ENCODE results near the gene FBXL12. TPM values are rescaled to one million over a fixed set of nuclear protein-coding genes. Genes with fewer than 3 reads are reported as not detected.
A peak's percentile ranks its signal among the peaks of the same experiment; 100 is the strongest.
"Not testable (repeated sequence)": the region's sequence is repeated elsewhere in the genome, so short reads cannot be mapped to it uniquely, and the experiment has no call there.

Gene FBXL12
- polyA plus RNA-seq, 6 donors from 2014 or later = 12.6 to 24.7 (median 13.4) TPM

DNA sequence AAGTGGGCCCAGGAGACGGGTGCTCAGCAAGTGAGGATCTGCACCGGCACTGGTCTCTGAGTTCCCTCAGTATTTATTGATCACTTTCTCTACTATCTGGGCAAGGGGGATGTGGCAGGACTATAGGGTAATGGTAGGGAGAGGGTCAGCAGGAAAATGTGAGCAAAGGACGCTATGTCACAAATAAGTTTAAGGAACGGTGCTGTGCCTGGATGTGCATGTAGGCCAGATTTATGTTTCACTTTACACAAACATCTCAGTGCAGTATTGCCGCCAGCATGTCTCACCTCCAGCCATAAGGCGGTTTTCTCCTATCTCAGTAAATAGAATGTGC lies 34.7 kb downstream of the FBXL12 start:
- peaks cover 14 to 29% (median 18%) of the 10 kb centered on the region in 3 donors for H3K4me1 Mint-ChIP-seq
- H3K9me3 Mint-ChIP-seq; H3K36me3 Mint-ChIP-seq; ATAC-seq (ENCODE audit: low read depth in 2 of 2); DNase-seq; H3K27me3 Mint-ChIP-seq: not testable (repeated sequence)
- H3K27ac Mint-ChIP-seq = peak overlapping the region in 1 of 6 donors; percentile 2
- peak overlapping the region in 6 of 8 donors; percentile 1 to 94 (median 43) for H3K4me3 Mint-ChIP-seq

DNA sequence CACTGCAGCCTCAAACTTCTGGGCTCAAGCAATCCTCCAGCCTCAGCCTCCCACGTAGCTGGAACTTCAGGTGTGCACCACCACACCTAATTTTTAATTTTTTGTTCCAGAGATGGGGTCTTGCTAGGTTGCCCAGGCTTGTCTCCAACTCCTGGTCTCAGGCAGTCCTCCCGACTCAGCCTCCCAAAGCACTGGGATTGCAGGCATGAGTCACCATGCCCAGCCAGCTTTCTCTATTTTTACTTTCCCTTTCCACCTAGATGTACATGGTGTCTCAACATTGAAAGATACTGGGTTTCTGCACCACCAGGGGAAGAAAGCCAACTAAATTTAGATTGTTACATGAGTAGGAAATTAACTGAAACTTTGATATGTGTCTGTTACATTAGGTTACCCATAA lies 36.5 kb downstream of the FBXL12 start:
- Mint-ChIP-seq H3K4me1 (peaks cover 14 to 29% (median 15%) of the 10 kb centered on the region in 3 donors), H3K27ac (no peak overlapping the region), H3K36me3 (peaks cover 6 to 8% of the 10 kb centered on the region in 2 donors), H3K27me3 (no peaks in the 10 kb centered on the region), H3K4me3 (no peak overlapping the region), H3K9me3 (peaks cover 0 to 10% (median 7%) of the 10 kb centered on the region in 7 donors)
- ATAC-seq (ENCODE audit: low read depth in 2 of 2) (no peak), DNase-seq (no peak)

GRCh38 chr19:9768175-9769112 lies 50.4 kb downstream of the FBXL12 start, which contains the start of gene ZNF846:
Gene ZNF846, minus strand, starts transcription at chr19:9768738. Its CDS starts 3,788 bp downstream, at chr19:9764950.
- H3K27me3 Mint-ChIP-seq = no peaks in the 10 kb centered on the region
- peaks cover 4 to 16% (median 10%) of the 10 kb centered on the region in 3 donors for H3K4me1 Mint-ChIP-seq
- ATAC-seq (ENCODE audit: low read depth in 2 of 2) (peak; percentile 92 to 95), DNase-seq (peak; percentile 89)
- H3K36me3 Mint-ChIP-seq = peaks cover 3 to 5% of the 10 kb centered on the region in 2 donors
- peaks cover 2 to 13% (median 6%) of the 10 kb centered on the region in 7 donors for H3K9me3 Mint-ChIP-seq
- H3K4me3 Mint-ChIP-seq = peak within 1 kb of the TSS; percentile 92 to 100 (median 98)
- peak within 1 kb of the TSS; percentile 96 to 99 (median 98) for H3K27ac Mint-ChIP-seq

Other genes starting within 250 kb of the FBXL12 start
- 1 to 10 TPM; 3.1 to 6.8 (median 5.3) TPM for gene ZNF121, start 234.6 kb downstream of the FBXL12 start, polyA plus RNA-seq (ENCODE audit: low read depth in 6 of 6)
- gene ZNF561, start 197.8 kb downstream of the FBXL12 start, polyA plus RNA-seq (ENCODE audit: low read depth in 6 of 6) = 10 to 100 TPM in 5 of 6 donors, 1 to 10 TPM in 1; 8.7 to 28.2 (median 13.1) TPM
- gene ZNF562, start 144.0 kb downstream of the FBXL12 start, polyA plus RNA-seq (ENCODE audit: low read depth in 6 of 6) = 1 to 10 TPM in 5 of 6 donors, under 1 TPM in 1; 0.29 to 8.5 (median 6.0) TPM
- 10 to 100 TPM in 1 of 6 donors, 1 to 10 TPM in 4, not detected in 1; 5.2 to 12.0 (median 6.6) TPM for gene ZNF846, start 50.3 kb downstream of the FBXL12 start, polyA plus RNA-seq (ENCODE audit: low read depth in 6 of 6)
- 100 to 1,000 TPM; 401 to 570 (median 499) TPM for gene UBL5, start 8.8 kb upstream of the FBXL12 start, polyA plus RNA-seq (ENCODE audit: low read depth in 6 of 6)
- gene PIN1, start 16.2 kb upstream of the FBXL12 start, polyA plus RNA-seq (ENCODE audit: low read depth in 6 of 6) = 100 to 1,000 TPM in 1 of 6 donors, 10 to 100 TPM in 5; 59.3 to 102 (median 68.3) TPM
- not detected for gene OLFM2, start 117.4 kb upstream of the FBXL12 start, polyA plus RNA-seq (ENCODE audit: low read depth in 6 of 6)
- gene COL5A3, start 191.4 kb upstream of the FBXL12 start, polyA plus RNA-seq (ENCODE audit: low read depth in 6 of 6) = not detected
- gene RDH8, start 194.4 kb upstream of the FBXL12 start, polyA plus RNA-seq (ENCODE audit: low read depth in 6 of 6) = not detected

Data from naive B cell (primary cell).